C4-2B (cell line): Measurements from ENCODE around the gene BTRC.
"Not testable (repeated sequence)": the region's sequence is repeated elsewhere in the genome, so short reads cannot be mapped to it uniquely, and the experiment has no call there.

ENCODE experiments used
- H3K27ac ChIP-seq: fragments of 450-650 bp; 2 replicates; pipeline ENCODE4 v1.5.1; 2017
- CTCF ChIP-seq: fragments of 450-650 bp; conservative IDR thresholded peaks from 2 replicates; pipeline ENCODE4 v1.5.1; 2017; ENCODE audit warnings: mild to moderate bottlenecking
- ZFX ChIP-seq: fragments of 450-650 bp; IDR thresholded peaks from 2 replicates; pipeline ENCODE4 v1.6.1; 2017

Gene BTRC

GRCh38 chr10:101363850-101364400 is 10.0 kb downstream of the BTRC start:
- TF ChIP-seq CTCF (no peak), ZFX (no peak)
- H3K27ac ChIP-seq: no peak overlapping the region

GRCh38 chr10:101364721-101365120 is 10.8 kb downstream of the BTRC start:
- no peak for TF ChIP-seq ZFX
- TF ChIP-seq CTCF: no peak
- H3K27ac ChIP-seq: no peak overlapping the region

- no peak overlapping the region for H3K27ac ChIP-seq
- no peak for TF ChIP-seq ZFX
- no peak for TF ChIP-seq CTCF
These were observed 13.8 kb downstream of the BTRC start for GRCh38 chr10:101367569-101368453.

GRCh38 chr10:101373063-101373462 is 19.1 kb downstream of the BTRC start:
- no peak overlapping the region for H3K27ac ChIP-seq
- no peak for TF ChIP-seq ZFX
- no peak for TF ChIP-seq CTCF

- not testable (repeated sequence) for H3K27ac ChIP-seq
These were observed 20.0 kb downstream of the BTRC start for GRCh38 chr10:101373993-101374392.

- TF ChIP-seq CTCF: no peak
- TF ChIP-seq ZFX: no peak
- no peak overlapping the region for H3K27ac ChIP-seq
These were observed 21.1 kb downstream of the BTRC start for GRCh38 chr10:101375076-101375475.

- TF ChIP-seq ZFX (no peak), CTCF (no peak)
- H3K27ac ChIP-seq: no peak overlapping the region
These were observed 25.8 kb downstream of the BTRC start for GRCh38 chr10:101379663-101380352.
